Small intestine (tissue), 7 donors: ENCODE results near the gene TEX264. TPM values are rescaled to one million over a fixed set of nuclear protein-coding genes. Genes with fewer than 3 reads are reported as not detected.
A peak's percentile ranks its signal among the peaks of the same experiment; 100 is the strongest.
"Not testable (repeated sequence)": the region's sequence is repeated elsewhere in the genome, so short reads cannot be mapped to it uniquely, and the experiment has no call there.

Experiments
- DNase-seq, 2 donors: peaks; one replicate each; pipeline versions ENCODE4 v3.0.0 to v3.0.0-alpha.2; 2013
- FAIRE-seq: peaks from 2 replicates; lab custom pipeline; 2012; peaks lifted over from hg19 to GRCh38; lab: Jason Lieb, UNC
- H3K27ac ChIP-seq, 3 donors: one replicate each; pipeline ENCODE4 v1.5.1; 2013; ENCODE audit warnings: low read length in 2 of 3, mild to moderate bottlenecking in 2 of 3, control low read depth in 1 of 3, inconsistent platforms in 1 of 3, low read depth in 1 of 3, moderate library complexity in 1 of 3
- H3K27me3 ChIP-seq, 3 donors: one replicate each; pipeline ENCODE4 v1.6.1; 2013; ENCODE audit warnings: low read length in 3 of 3, inconsistent platforms in 1 of 3; ENCODE audit not compliant: control insufficient read depth in 3 of 3, insufficient read depth in 3 of 3
- H3K36me3 ChIP-seq, 3 donors: one replicate each; pipeline ENCODE4 v1.6.1; 2013; ENCODE audit warnings: low read length in 3 of 3, inconsistent platforms in 1 of 3, low read depth in 1 of 3, mild to moderate bottlenecking in 1 of 3, moderate library complexity in 1 of 3; ENCODE audit not compliant: control insufficient read depth in 3 of 3, insufficient read depth in 2 of 3
- H3K4me1 ChIP-seq, 3 donors: one replicate each; pipeline ENCODE4 v1.6.1; 2013; ENCODE audit warnings: low read length in 2 of 3, inconsistent platforms in 1 of 3, low read depth in 1 of 3, mild to moderate bottlenecking in 1 of 3, moderate library complexity in 1 of 3; ENCODE audit not compliant: control insufficient read depth in 3 of 3, insufficient read depth in 2 of 3
- H3K4me3 ChIP-seq, 3 donors: one replicate each; pipeline ENCODE4 v1.5.1; 2013; ENCODE audit warnings: low read length in 3 of 3, control low read depth in 1 of 3, inconsistent platforms in 1 of 3, low read depth in 1 of 3, mild to moderate bottlenecking in 1 of 3, moderate library complexity in 1 of 3
- H3K9me3 ChIP-seq, 2 donors: one replicate each; pipeline ENCODE4 v1.6.1; 2013; ENCODE audit warnings: low read depth in 1 of 2, low read length in 1 of 2; ENCODE audit not compliant: control insufficient read depth in 2 of 2, insufficient read depth in 1 of 2
- WGBS, 3 donors: extraction: QIAGEN DNeasy Blood & Tissue Kit; methylation state at CpG; one replicate each; pipeline ENCODE4 v1.1.7; 2013; 5-methylcytosine and 5-hydroxymethylcytosine counted together
- polyA plus RNA-seq, 4 donors: library from polyadenylated mRNA; stranded (reverse) in 3 of 4; unstranded in 1 of 4; fragments of 200-250 nt in 3 of 4; fragments of 120-200 nt in 1 of 4; gene quantifications; one replicate each; pipeline versions ENCODE4 v1.2.1 to v1.2.3, GENCODE V29; 2013
- donor health status: healthy with polysubstance abuse.
- donor health status: control.
- donor health status: control.
- donor health status: Bipolar disorder and iron deficiency.
- donor health status: healthy.

The TEX264 gene
- polyA plus RNA-seq, 4 donors = 56.0 to 85.7 (median 67.3) TPM

DNA sequence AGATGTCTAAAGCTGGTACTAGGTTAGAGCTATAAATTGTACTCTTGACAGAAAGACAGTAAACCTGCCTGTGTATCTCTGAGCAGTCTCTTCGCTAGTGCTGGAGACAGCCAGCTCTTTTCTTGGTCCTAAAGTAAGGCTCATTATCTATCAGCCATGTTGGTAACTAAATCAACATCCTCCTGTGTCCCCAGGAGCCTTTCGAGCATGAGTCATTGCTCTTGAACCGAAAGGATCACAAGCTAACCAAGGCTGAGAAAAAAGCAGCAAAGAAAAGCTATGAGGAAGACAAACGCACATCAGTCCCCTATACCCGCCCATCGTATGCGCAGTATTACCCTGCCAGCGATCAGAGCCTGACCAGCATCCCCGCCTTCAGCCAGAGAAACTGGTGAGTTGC, 25.0 kb upstream of the TEX264 start:
- Histone ChIP-seq H3K27me3 (no peaks in the 10 kb centered on the region), H3K36me3 (peaks cover 31 to 54% (median 34%) of the 10 kb centered on the region in 3 donors)

DNA sequence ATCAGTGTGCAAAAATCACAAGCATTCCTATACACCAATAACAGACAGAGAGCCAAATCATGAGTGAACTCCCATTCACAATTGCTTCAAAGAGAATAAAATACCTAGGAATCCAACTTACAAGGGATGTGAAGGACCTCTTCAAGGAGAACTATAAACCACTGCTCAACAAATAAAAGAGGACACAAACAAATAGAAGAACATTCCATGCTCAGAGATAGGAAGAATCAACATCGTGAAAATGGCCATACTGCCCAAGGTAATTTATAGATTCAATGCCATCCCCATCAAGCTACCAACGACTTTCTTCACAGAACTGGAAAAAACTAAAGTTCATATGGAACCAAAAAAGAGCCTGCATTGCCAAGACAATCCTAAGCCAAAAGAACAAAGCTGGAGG, 18.9 kb upstream of the TEX264 start:
- not testable (repeated sequence) for H3K27me3 ChIP-seq, H3K4me1 ChIP-seq, FAIRE-seq, DNase-seq, H3K4me3 ChIP-seq, H3K27ac ChIP-seq
- Histone ChIP-seq H3K36me3 (peaks cover 4 to 19% (median 5%) of the 10 kb centered on the region in 3 donors), H3K9me3 (peaks cover 0 to 12% of the 10 kb centered on the region in 2 donors)
- WGBS, 3 donors = 92 to 93% (median 92%) methylated on average over 2 of the region's 2 CpGs

More for the DNA sequence above, 25.0 kb upstream of the TEX264 start:
- no peak overlapping the region for H3K4me3 ChIP-seq
- DNase-seq (no peak), FAIRE-seq (no peak)
- no peak overlapping the region for H3K27ac ChIP-seq
- H3K4me1 ChIP-seq = no peaks in the 10 kb centered on the region
- 95 to 100% (median 97%) methylated on average over 9 of the region's 9 CpGs for WGBS, 3 donors
- H3K9me3 ChIP-seq = peaks cover 0 to 13% of the 10 kb centered on the region in 2 donors

DNA sequence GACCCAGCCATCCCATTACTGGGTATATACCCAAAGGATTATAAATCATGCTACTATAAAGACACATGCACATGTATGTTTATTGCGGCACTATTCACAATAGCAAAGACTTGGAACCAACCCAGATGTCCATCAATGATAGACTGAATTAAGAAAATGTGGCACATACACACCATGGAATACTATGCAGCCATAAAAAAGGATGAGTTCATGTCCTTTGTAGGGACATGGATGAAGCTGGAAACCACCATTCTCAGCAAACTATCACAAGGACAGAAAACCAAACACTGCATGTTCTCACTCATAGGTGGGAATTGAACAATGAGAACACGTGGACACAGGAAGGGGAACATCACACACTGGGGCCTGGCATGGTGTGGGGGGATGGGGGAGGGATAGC, 17.6 kb upstream of the TEX264 start:
- H3K27me3 ChIP-seq, FAIRE-seq, H3K4me1 ChIP-seq, H3K27ac ChIP-seq, H3K9me3 ChIP-seq, H3K36me3 ChIP-seq, H3K4me3 ChIP-seq, DNase-seq: not testable (repeated sequence)
- WGBS, 3 donors = 100% methylated on average over 1 of the region's 2 CpGs

DNA sequence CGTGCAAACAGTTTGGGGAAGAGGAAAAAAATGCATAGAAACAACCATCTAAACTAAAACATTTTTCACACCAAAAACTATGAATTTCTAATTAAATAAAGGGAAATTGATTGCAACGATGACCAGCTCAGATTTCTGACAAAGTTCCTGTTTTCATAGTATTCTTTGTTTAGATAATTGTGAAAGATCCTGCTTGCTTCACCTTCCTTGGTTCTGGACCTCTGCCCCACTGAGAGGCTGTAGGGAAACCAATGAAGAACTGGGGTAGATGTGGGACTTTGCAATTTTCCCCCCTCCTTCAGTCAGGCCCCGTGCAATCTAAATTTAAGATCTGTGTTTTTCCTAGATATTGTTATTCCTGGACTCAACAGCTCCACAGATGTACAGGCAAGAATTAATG, 13.8 kb upstream of the TEX264 start:
- 90 to 100% (median 91%) methylated on average over 3 of the region's 3 CpGs for WGBS, 3 donors
- no peaks in the 10 kb centered on the region for H3K9me3 ChIP-seq
- no peak for FAIRE-seq

DNA sequence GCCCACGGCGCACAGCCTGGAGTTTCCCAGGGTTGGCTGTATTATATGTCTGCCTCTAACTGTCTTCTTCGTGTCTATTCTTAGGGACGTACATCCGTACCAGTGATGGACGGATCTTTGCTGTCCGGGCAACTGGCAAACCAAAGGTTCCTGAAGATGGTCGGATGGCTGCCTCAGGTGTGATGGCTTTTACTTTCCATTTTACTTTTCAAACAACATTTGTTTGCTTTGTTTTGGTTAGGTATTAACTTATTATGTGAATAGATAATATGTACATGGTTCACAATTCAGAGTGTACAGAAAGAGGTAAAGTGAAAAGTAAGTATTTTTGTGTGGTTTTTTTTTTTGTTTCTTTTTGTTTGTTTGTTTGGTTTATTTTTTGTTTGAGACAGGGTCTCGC, 11.1 kb upstream of the TEX264 start:
- H3K27ac ChIP-seq = no peak overlapping the region
- WGBS, 3 donors = 91 to 93% (median 92%) methylated on average over 9 of the region's 9 CpGs
- H3K27me3 ChIP-seq = no peaks in the 10 kb centered on the region

More for the DNA sequence above, 13.8 kb upstream of the TEX264 start:
- Histone ChIP-seq H3K27me3 (no peaks in the 10 kb centered on the region), H3K27ac (no peak overlapping the region), H3K4me1 (no peaks in the 10 kb centered on the region), H3K4me3 (no peak overlapping the region), H3K36me3 (peaks cover 11 to 19% (median 14%) of the 10 kb centered on the region in 3 donors)
- no peak for DNase-seq

DNA sequence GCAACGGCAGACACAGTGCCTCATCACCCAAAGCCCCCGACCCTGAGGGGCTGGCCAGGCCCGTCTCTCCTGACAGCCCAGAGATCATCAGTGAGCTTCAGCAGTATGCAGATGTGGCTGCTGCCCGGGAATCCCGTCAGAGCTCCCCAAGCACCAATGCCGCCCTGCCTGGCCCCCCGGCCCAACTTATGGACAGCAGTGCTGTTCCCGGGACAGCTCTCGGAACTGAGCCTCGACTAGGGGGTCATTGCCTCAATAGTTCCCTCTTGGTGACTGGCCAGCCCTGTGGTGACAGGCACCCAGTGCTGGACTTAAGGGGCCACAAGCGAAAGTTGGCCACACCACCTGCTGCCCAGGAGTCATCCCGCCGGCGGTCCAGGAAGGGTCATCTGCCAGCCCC, 8.6 kb upstream of the TEX264 start:
- FAIRE-seq = no peak
- Histone ChIP-seq H3K4me3 (no peak overlapping the region), H3K27me3 (no peaks in the 10 kb centered on the region), H3K27ac (no peak overlapping the region), H3K9me3 (no peaks in the 10 kb centered on the region), H3K4me1 (no peaks in the 10 kb centered on the region), H3K36me3 (peaks cover 10 to 31% (median 15%) of the 10 kb centered on the region in 3 donors)
- no peak for DNase-seq
- 94 to 96% (median 95%) methylated on average over 14 of the region's 14 CpGs for WGBS, 3 donors

More for the DNA sequence above, 11.1 kb upstream of the TEX264 start:
- H3K4me1 ChIP-seq = no peaks in the 10 kb centered on the region
- no peak for FAIRE-seq
- H3K9me3 ChIP-seq = no peaks in the 10 kb centered on the region
- no peak overlapping the region for H3K4me3 ChIP-seq
- peaks cover 14 to 35% (median 17%) of the 10 kb centered on the region in 3 donors for H3K36me3 ChIP-seq
- no peak for DNase-seq

DNA sequence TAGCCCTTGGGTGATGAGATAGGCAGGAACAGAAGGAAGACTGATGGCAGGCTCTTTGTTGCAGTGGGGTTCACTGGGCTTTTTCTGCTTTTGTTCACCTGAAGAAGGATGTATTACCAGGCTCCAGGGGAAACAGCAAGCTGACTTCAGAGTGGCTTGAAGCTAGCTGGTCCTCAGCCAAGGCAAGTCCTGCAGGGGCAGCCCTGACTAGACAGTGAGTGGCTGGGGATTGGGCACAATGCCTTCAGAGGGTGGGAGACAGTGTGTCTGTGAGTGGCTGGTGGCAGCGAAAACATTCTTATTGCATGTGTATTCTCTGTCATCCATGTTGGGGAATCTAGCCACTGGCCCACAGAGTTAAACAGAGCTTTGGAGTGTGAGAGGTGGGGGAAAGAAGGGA, 2.3 kb upstream of the TEX264 start:
- FAIRE-seq (no peak), DNase-seq (no peak)
- Histone ChIP-seq H3K36me3 (peaks cover 0 to 8% (median 2%) of the 10 kb centered on the region in 3 donors), H3K4me1 (peaks cover 3 to 18% (median 5%) of the 10 kb centered on the region in 3 donors), H3K4me3 (no peak overlapping the region), H3K27ac (no peak overlapping the region), H3K27me3 (no peaks in the 10 kb centered on the region), H3K9me3 (no peaks in the 10 kb centered on the region)
- 98 to 100% (median 100%) methylated on average over 1 of the region's 1 CpG for WGBS, 3 donors

DNA sequence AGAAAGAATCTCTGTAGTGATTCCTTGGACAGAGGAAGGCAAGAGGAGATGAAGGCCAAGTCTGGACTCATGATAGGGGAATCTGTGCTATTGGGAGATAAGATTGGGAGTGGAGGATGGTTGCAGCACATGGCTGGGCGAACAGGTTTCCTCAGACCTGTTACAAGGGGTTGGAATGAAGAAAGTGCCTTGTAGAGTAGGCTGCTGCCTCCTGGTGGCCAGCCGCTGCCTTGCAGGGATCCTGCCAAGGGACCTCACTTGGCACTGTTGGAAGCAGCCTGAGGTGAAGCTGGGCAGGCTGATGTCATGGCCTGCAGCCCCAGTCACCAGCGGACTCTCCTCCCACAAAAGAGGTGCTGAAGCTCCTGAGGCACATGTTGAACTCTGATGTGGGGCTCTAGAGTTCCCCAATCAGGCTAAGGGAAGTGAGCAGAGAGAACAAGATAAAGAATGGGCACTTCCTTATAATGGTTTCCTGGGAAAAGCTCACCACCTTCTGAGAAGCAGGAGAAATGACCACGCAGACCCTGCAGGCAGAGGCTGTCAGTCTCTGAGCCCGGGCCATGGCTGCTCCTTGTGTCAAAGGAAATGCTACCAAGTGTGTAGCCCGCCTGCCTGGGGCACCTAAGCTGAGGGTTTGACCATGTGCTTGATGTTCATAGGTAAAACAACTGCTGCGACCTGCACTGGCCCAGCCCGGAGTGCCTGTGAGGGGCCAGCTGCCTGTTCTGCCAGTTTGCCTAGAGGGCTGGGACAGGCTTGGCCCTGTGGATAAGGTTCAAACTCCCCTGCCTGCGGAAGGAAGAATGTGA, 1.6 kb upstream of the TEX264 start:
- peaks cover 3 to 18% (median 5%) of the 10 kb centered on the region in 3 donors for H3K4me1 ChIP-seq
- no peaks in the 10 kb centered on the region for H3K27me3 ChIP-seq
- peak; percentile 86 to 91 for DNase-seq
- peak overlapping the region in 1 of 3 donors; percentile 5 for H3K27ac ChIP-seq
- 32 to 47% (median 33%) methylated on average over 9 of the region's 9 CpGs for WGBS, 3 donors
- H3K36me3 ChIP-seq = peaks cover 0 to 9% (median 2%) of the 10 kb centered on the region in 3 donors
- no peak for FAIRE-seq
- H3K9me3 ChIP-seq = no peaks in the 10 kb centered on the region
- H3K4me3 ChIP-seq = no peak overlapping the region
